ENCODE data around the gene POM121C.
"Not testable (repeated sequence)": the region's sequence is repeated elsewhere in the genome, so short reads cannot be mapped to it uniquely, and the experiment has no call there.

- TF ChIP-seq POLR2A, CTCF (IDR thresholded peaks at IDR 0.05): not testable (repeated sequence)
Observed at GRCh38 chr7:75518842-75519241, 32.7 kb upstream of the POM121C start.

All from vagina (tissue), 2 donors.